ENCODE data around the gene SHLD1. TPM values are rescaled to one million over a fixed set of nuclear protein-coding genes. Genes with fewer than 3 reads are reported as not detected.
A peak's percentile ranks its signal among the peaks of the same experiment; 100 is the strongest.
"Not testable (repeated sequence)": the region's sequence is repeated elsewhere in the genome, so short reads cannot be mapped to it uniquely, and the experiment has no call there.

Gene SHLD1
- total RNA-seq = 10 to 100 TPM in 3 of 4 donors, 1 to 10 TPM in 1; 8.4 to 13.6 (median 11.9) TPM
- 13.7 TPM for polyA plus RNA-seq
- long read RNA-seq, donor 1, transcript SHLD1-201 (3 exons, 1,154 nt) = major isoform, 9 of 20 reads
- long read RNA-seq, donor 1, partial matches to known transcripts = 3 of 20 reads
- long read RNA-seq, donor 1, other reads (novel, unspliced or antisense) = 8 of 20 reads
- long read RNA-seq, donor 2, transcript SHLD1-201 (3 exons, 1,154 nt) = major isoform, 5 of 8 reads
- long read RNA-seq, donor 2, partial matches to known transcripts = 1 of 8 reads
- long read RNA-seq, donor 2, other reads (novel, unspliced or antisense) = 2 of 8 reads
- long read RNA-seq, donor 3, transcript SHLD1-201 (3 exons, 1,154 nt) = major isoform, 5 of 13 reads
- long read RNA-seq, donor 3, partial matches to known transcripts = 2 of 13 reads
- long read RNA-seq, donor 3, other reads (novel, unspliced or antisense) = 5 of 13 reads
- long read RNA-seq, donor 4, partial matches to known transcripts = 1 of 7 reads
- long read RNA-seq, donor 4, other reads (novel, unspliced or antisense) = 1 of 7 reads

- WGBS = 15% methylated on average over 27 of the region's 27 CpGs
These were observed at the start of gene SHLD1 for GRCh38 chr20:5749952-5750779. Gene SHLD1, plus strand, starts transcription at chr20:5750401. Its CDS starts 22,465 bp downstream, at chr20:5772866.

GRCh38 chr20:5702339-5702738 is 47.9 kb upstream of the SHLD1 start:
- DNase-seq; H3K4me3 ChIP-seq (ENCODE audit: low read length); H3K27ac ChIP-seq (ENCODE audit: low read length); intact Hi-C loops (cut with DNase I); H3K4me1 ChIP-seq (ENCODE audit: control insufficient read depth, insufficient read depth, low read length); H3K27me3 ChIP-seq (ENCODE audit: control insufficient read depth, insufficient read depth); H3K9me3 ChIP-seq (ENCODE audit: control insufficient read depth, low read length); ATAC-seq: not testable (repeated sequence)
- 86% methylated on average over 4 of the region's 5 CpGs for WGBS

More at GRCh38 chr20:5749952-5750779, at the start of gene SHLD1:
- Histone ChIP-seq H3K4me1 (ENCODE audit: control insufficient read depth, insufficient read depth, low read length) (no peaks in the 10 kb centered on the region), H3K9me3 (ENCODE audit: control insufficient read depth, low read length) (no peaks in the 10 kb centered on the region), H3K27ac (ENCODE audit: low read length) (peak within 1 kb of the TSS; percentile 93), H3K27me3 (ENCODE audit: control insufficient read depth, insufficient read depth) (no peaks in the 10 kb centered on the region), H3K4me3 (ENCODE audit: low read length) (peak within 1 kb of the TSS; percentile 97)
- DNase-seq (peak; percentile 85 to 93 (median 92)), ATAC-seq (peak; percentile 97 to 98)
- intact Hi-C loops (cut with DNase I) = loop anchor here in 2 of 4 donors (10.0 kb wide), 1 partner anchor 145 kb away; no protein-coding TSS in a partner anchor

GRCh38 chr20:5703681-5704101 is 46.5 kb upstream of the SHLD1 start:
- peak overlapping the region; percentile 29 for H3K27ac ChIP-seq (ENCODE audit: low read length)
- DNase-seq (no peak), ATAC-seq (no peak)
- 14% methylated on average over 5 of the region's 5 CpGs for WGBS
- no peaks in the 10 kb centered on the region for H3K9me3 ChIP-seq (ENCODE audit: control insufficient read depth, low read length)
- H3K4me3 ChIP-seq (ENCODE audit: low read length) = no peak overlapping the region
- no peaks in the 10 kb centered on the region for H3K4me1 ChIP-seq (ENCODE audit: control insufficient read depth, insufficient read depth, low read length)
- intact Hi-C loops (cut with DNase I) = no loop called here
- H3K27me3 ChIP-seq (ENCODE audit: control insufficient read depth, insufficient read depth) = no peaks in the 10 kb centered on the region

- Histone ChIP-seq H3K4me1 (ENCODE audit: control insufficient read depth, insufficient read depth, low read length) (no peaks in the 10 kb centered on the region), H3K4me3 (ENCODE audit: low read length) (no peak overlapping the region), H3K9me3 (ENCODE audit: control insufficient read depth, low read length) (no peaks in the 10 kb centered on the region), H3K27ac (ENCODE audit: low read length) (no peak overlapping the region), H3K27me3 (ENCODE audit: control insufficient read depth, insufficient read depth) (no peaks in the 10 kb centered on the region)
- 75% methylated on average over 6 of the region's 6 CpGs for WGBS
- no peak for DNase-seq
- no peak for ATAC-seq
- intact Hi-C loops (cut with DNase I) = no loop called here
These were observed 44.4 kb upstream of the SHLD1 start for GRCh38 chr20:5705827-5706226.

GRCh38 chr20:5706797-5707196 is 43.4 kb upstream of the SHLD1 start:
- H3K27me3 ChIP-seq (ENCODE audit: control insufficient read depth, insufficient read depth) = no peaks in the 10 kb centered on the region
- H3K9me3 ChIP-seq (ENCODE audit: control insufficient read depth, low read length) = no peaks in the 10 kb centered on the region
- WGBS = 87% methylated on average over 9 of the region's 9 CpGs
- ATAC-seq = no peak
- no peak overlapping the region for H3K27ac ChIP-seq (ENCODE audit: low read length)
- H3K4me1 ChIP-seq (ENCODE audit: control insufficient read depth, insufficient read depth, low read length) = no peaks in the 10 kb centered on the region
- intact Hi-C loops (cut with DNase I) = no loop called here
- DNase-seq = no peak
- no peak overlapping the region for H3K4me3 ChIP-seq (ENCODE audit: low read length)

- Histone ChIP-seq H3K4me3 (ENCODE audit: low read length) (no peak overlapping the region), H3K27ac (ENCODE audit: low read length) (no peak overlapping the region), H3K9me3 (ENCODE audit: control insufficient read depth, low read length) (peaks cover 2% of the 10 kb centered on the region), H3K4me1 (ENCODE audit: control insufficient read depth, insufficient read depth, low read length) (no peaks in the 10 kb centered on the region), H3K27me3 (ENCODE audit: control insufficient read depth, insufficient read depth) (no peaks in the 10 kb centered on the region)
- ATAC-seq = no peak
- DNase-seq = no peak
- intact Hi-C loops (cut with DNase I) = no loop called here
- 52% methylated on average over 3 of the region's 3 CpGs for WGBS
These were observed 39.6 kb upstream of the SHLD1 start for GRCh38 chr20:5710551-5710950.

GRCh38 chr20:5714261-5715041 is 35.8 kb upstream of the SHLD1 start:
- intact Hi-C loops (cut with DNase I) = no loop called here
- peak overlapping the region; percentile 57 for H3K27ac ChIP-seq (ENCODE audit: low read length)
- peak; percentile 71 to 93 for ATAC-seq
- DNase-seq = no peak
- H3K27me3 ChIP-seq (ENCODE audit: control insufficient read depth, insufficient read depth) = no peaks in the 10 kb centered on the region
- 49% methylated on average over 4 of the region's 4 CpGs for WGBS
- H3K9me3 ChIP-seq (ENCODE audit: control insufficient read depth, low read length) = peaks cover 2% of the 10 kb centered on the region
- H3K4me3 ChIP-seq (ENCODE audit: low read length) = no peak overlapping the region
- H3K4me1 ChIP-seq (ENCODE audit: control insufficient read depth, insufficient read depth, low read length) = peaks cover 6% of the 10 kb centered on the region

- ATAC-seq (no peak), DNase-seq (no peak)
- Histone ChIP-seq H3K27ac (ENCODE audit: low read length) (peak overlapping the region; percentile 57), H3K9me3 (ENCODE audit: control insufficient read depth, low read length) (peaks cover 2% of the 10 kb centered on the region), H3K27me3 (ENCODE audit: control insufficient read depth, insufficient read depth) (no peaks in the 10 kb centered on the region), H3K4me1 (ENCODE audit: control insufficient read depth, insufficient read depth, low read length) (peaks cover 13% of the 10 kb centered on the region), H3K4me3 (ENCODE audit: low read length) (no peak overlapping the region)
- 77% methylated on average over 5 of the region's 5 CpGs for WGBS
- intact Hi-C loops (cut with DNase I) = no loop called here
These were observed 34.9 kb upstream of the SHLD1 start for GRCh38 chr20:5715071-5715841.

GRCh38 chr20:5716953-5717352 is 33.2 kb upstream of the SHLD1 start:
- ATAC-seq (no peak), DNase-seq (no peak)
- no peak overlapping the region for H3K4me3 ChIP-seq (ENCODE audit: low read length)
- H3K27me3 ChIP-seq (ENCODE audit: control insufficient read depth, insufficient read depth) = no peaks in the 10 kb centered on the region
- intact Hi-C loops (cut with DNase I) = no loop called here
- no peak overlapping the region for H3K27ac ChIP-seq (ENCODE audit: low read length)
- peaks cover 15% of the 10 kb centered on the region for H3K4me1 ChIP-seq (ENCODE audit: control insufficient read depth, insufficient read depth, low read length)
- WGBS = 94% methylated on average over 4 of the region's 4 CpGs
- H3K9me3 ChIP-seq (ENCODE audit: control insufficient read depth, low read length) = peaks cover 2% of the 10 kb centered on the region

Measured in right cardiac atrium (tissue), 5 donors.